HG03460 (cell line): Measurements from ENCODE around the gene ATP7B.
"Not testable (repeated sequence)": the region's sequence is repeated elsewhere in the genome, so short reads cannot be mapped to it uniquely, and the experiment has no call there.

ENCODE experiments used
- ATAC-seq: cut with Tn5 transposase; IDR thresholded peaks from one replicate; pipeline ENCODE4 v1.9.1; 2021; ENCODE audit not compliant: unreplicated experiment

The ATP7B gene

DNA sequence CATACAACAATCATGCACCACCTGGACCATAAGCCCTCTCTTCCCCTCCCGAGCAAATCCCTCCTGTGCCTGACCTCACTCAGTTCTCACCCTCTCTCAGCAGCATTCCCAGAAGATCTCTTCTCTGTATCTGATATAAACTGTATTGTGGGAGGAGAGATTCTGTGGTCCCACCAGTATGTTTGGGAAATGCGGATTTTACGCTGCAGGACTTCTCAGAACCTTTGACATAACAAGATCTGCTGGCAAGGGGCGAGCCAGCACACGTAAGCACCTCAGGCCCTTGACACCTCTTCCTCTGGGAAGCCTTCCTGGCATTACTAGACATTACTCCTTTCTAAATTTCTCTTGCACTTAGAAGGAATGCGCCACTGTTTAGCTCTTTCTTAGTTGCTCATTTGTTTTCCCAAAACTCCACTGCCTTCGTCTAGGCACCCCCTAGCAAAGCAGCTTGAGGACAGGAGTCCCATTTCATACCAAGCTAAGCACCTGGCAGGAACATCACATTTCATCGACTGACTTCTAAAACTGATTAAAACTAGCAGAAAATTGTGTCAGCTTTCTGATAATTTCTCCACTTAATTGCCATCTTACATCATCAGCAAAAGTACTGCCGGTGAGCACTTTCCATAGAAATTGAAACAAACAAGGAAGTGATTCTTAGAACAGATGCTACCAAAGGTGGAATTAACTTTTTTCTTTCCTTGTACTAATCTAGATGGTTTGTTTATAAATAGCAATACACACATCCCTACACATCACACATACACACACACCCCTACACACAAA lies 86.3 kb downstream of the ATP7B start:
- no peak for ATAC-seq

DNA sequence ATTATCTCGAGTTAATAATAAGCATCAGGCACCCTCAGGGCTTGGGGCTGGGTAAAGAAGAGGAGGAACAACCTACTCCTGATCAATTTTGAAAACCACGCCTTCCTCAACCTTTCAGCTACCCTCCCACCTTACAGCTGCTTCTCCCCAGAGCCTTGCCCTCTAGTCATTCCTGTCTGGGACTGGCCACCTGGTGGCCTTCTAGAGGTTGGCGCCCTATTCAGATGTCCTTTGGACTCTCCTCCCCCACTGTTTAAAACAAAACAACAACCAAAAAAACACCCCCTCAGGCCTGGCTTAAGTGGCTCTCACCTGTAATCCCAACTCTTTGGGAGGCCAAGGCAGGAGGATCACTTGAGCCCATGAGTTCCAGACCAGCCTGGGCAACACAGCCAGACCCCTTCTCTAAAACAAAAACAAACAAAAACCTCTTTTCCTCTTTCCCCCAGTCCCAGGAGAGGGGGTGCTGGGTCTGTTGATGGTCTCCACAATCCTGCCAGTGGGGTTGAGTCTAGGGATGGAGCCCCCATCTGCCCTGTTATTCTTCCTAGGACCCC lies 87.2 kb downstream of the ATP7B start:
- no peak for ATAC-seq

DNA sequence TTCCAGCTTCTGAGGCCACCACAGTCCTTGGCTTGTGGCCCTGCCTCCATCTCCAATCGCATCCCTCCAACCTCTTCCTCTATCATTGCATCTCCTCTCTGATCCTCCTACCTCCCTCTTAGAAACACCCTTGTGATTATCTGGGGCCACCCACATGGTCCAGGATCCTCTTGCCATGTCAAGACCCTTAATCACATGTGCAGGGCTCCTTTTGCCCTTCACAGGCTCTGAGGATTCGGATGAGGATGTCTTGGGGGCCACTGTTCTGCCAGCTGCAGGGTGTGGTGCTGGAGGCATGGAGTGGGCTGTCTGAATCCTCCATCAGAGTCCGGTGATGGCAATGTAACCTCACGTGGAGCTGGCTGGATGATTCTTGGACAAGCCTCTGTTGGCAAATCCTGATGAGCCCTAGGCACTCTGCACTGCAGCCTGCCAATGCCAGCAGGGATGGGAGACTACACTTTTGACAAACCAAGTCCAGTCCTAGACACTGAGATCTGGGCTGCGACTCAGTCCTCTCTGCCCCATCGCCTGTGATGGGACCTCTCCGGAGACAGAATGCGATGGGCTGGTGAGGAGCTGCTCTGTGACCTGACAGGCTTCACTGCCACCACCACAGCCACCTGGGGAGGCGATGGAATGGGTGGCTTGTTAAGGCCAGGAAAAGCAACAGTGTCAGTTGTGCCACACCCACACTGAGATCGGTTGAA lies 88.3 kb downstream of the ATP7B start:
- ATAC-seq = no peak

DNA sequence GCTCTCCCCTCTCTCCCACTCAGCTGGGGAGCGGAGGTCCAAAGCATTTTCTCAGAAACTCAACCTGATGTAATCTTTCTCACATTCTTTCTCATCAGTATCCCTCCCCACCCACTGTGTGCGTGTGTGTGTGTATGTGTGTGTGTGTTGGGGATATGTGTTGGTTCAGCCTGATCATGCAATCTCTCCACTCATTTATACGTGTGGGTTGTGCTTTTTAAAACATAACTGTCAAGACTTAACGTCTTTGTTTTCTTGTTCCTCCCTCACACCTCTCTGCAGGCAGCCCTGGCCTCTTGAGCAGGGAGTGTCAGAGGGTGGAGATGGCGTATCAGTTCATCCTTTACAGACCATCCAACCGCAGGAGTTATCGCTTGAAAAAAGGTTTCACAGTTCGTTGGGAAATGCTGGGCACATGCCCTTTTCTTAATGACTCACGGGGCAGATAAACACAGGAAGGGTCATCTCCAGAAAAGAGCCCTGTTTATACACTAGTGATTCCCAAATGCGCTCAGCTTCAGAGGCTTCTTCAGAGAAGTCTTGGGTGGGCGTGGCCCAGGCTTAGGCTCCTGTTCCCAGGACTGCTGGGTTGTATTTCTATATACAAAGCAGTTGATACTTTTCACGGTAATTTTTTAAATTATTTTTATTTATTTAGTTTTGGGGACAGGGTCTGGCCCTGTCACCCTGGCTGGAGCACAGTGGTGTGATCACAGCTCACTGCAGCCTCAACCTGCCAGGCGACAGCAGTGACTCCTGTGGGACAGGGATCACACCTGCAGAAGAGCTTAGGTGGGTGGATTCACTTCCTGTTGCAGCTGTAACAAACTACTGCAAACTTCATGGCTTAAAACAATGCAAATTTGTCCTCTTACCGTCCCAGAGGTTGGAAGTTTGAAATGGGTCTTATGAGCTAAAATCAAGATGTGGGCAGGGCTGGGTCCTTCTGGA lies 89.2 kb downstream of the ATP7B start:
- no peak for ATAC-seq

DNA sequence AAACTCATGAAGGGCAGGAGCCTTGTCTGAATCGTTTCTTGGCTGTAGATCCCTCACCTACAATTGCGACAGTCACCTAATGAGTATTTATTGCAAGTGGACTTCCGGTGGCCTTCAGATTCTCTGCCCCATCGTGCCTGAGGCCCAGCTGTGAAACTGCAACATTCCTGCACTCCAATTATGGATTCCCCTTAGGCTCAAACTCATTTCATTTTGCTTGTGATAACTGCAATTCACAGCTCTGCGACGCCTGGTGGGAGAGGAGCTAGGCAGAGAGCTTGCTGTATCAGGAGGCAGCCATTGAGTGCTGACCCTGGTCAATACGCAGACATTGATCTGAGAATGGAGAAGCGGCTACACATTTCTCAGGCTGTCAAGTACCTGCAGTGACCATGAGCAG lies 90.5 kb downstream of the ATP7B start:
- no peak for ATAC-seq

DNA sequence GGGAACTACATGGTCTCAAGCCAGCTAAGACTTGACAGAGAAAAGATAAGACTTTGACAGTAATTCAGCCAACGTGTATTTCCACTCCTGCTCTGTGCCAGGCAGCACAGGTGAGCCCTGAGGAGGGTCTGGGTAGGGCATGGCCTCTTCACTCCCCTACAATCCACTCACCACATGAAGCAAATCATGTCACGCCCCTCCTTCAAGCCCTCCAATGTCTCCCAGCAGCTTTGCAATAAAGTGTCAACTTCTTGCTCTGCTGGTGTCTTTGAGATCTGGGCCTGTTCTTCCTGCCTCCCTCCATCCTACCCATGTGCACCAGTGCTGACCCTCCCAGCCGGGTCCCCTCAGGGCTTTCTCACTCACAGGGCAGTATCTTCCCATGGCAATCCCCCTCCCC lies 91.0 kb downstream of the ATP7B start:
- ATAC-seq = no peak

DNA sequence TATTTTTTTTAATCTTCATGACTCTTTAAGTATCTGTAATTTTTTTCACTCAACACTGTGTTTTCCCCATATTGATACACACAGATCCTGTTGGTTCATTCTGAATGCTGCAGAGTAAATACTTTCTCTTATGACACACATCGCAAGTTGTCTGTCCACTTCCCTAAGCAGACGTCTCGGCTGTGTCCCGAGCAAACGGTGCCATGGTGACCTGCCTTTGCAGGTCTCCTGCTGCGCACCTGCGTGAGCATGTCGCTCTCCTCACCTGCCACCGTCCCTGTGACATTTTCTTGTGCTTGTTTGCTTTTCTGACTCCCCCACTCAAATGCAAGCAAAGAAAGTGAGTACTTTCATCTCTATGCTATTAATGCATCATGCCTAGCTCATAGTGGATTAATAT lies 91.7 kb downstream of the ATP7B start:
- no peak for ATAC-seq

DNA sequence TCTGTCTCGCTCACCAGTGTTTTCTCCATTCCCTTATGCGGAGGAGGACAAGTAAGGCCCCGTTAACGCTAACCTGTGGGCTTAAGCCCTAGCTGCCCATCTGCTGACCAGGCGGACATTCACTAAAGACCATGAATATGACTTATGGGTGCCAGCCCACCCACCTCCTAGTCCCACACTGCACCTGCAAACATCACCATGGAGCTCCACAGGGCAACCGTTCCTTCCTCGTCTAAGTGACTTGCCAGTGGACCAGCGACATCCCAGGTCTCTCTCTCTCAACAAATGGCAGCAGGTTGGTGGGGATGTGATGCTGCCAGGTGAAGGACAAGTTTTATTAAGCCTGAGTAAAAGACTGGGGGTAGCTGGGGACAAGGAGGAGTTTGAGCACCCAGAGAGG lies 94.3 kb downstream of the ATP7B start:
- ATAC-seq = no peak

DNA sequence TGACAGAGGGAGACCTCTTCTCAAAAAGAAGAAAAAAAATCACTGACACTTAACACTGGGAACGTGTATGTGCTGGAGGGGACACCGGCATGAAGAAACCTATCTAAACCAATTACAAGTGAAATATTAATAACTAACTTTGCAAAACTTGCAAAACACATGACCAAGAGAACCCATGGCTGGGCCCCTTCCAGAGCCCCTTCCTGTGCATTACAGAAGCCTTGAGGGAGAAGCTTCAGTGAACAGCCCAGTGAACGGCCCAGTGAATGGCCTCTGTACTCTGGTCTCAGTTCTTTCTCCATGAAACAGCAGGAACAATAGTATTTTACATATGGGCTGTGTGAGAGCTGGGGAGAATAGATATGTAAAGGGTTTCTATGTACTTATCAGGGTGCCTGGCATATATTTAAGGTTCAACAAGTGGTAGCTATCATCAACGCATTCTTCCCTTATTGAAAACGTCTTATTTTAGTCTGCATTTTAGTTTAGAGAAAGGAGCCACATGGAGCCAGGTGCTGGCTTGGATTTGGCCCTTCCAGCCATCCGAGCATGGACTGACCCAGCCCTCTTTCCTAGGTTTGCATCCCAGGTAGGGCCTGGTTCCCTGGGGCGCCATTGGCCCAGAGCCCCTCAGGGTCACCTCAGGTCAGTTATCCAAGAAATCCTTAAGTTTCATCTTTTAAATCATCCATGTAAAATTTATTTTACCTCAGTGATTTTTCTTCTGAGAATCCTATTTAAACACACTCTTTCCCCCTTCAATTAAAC lies 95.0 kb downstream of the ATP7B start:
- no peak for ATAC-seq

DNA sequence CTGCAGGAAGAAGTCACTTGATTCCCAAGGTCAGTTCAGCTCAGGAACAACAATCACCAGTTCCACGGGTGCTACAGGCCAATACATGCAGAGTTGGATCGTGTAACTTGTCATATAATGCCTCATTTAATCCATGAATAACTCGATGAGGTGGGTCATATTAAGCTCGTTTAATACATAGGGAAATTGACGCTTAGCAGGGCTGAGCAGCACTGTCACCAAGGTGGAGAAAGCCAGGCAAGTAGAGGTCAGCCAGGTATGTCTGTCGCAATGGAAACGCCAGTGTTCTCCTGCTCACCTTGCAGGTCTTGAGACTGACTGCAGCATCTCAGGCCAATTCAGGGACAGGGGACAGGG lies 97.1 kb downstream of the ATP7B start:
- ATAC-seq = no peak

DNA sequence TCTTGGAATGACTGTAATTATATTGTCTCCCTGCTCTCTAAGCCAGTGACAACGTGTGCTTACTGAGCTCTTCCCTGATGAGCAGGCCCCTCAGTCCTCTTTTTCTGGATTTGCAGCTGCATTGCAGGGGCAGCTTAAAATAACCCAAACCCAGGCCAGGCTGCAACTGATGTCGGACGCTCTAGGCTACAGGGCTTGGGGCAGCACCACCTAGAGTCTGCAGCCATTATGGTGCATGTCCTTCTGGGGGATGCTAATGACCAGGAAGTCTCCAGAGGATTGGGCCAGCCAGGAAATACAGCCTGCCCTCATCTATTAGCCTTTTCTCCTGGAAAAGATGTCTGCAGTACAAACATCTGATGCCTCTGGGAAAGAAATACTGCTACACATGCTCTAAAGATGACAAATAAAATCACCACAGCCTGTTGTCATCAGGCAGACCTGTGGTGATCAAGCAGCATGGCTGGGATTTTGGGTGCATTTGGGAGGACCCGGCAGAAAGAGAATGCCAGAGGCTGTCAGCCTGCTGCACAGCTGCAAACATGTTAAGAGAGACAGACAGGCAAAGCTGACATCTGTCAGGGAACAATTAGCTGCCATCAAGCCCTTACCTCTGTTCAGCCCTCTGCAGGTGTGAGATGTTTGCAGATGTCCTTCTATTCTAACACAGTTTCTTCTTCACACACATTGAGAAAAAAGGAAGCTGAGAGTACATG lies 97.7 kb downstream of the ATP7B start:
- ATAC-seq = no peak

DNA sequence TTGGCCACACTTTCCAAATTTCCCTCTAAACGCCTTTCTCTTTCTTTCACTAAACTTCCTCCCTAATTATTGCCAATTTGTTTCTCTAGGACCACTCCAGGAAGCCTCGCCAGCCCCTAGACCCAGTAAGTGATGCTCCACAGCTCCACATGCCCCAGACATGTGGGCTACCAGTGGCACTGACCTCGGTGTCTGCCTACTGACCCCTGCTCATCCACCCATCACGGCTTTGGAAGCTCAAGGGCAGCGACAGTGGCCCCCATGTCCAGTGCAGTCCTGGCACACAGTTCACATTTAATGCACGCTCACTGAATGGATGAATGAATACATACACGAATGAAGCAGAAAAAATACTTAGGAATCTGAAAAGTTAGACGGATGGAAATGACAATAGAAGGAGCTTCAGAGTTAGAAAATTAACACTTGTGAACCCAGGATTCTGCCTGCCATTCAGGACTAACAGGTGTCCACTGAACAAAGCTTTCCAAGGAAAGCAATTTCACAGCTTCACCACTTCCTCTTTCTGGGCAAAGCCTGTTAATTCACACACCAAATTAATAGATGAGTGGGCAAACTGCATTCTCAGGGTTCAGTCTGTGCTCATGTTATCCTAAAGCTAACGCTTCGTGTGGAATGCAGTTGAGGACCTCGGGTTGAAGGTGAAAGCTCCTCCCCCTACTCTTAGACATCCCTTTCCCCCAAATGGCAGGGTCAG lies 98.6 kb downstream of the ATP7B start:
- no peak for ATAC-seq

DNA sequence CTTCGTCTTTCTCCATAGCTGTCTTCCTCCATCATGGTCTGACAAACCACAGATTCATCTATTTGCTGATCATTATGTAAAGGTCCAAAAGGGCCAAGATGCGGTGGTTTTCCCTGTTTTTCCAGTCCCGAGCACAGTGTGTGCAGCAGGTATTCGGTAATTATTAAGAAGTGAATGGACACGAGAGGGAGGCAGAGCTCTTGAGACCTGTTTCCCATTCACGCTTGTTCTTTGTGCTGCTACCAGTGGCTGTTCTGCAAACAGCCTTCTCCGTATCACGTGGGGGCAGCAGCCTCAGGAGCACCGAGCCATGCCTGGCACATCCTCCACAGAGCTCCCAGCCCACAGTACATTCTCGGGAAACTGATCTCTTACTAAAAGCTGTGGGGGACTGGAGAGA lies 99.2 kb downstream of the ATP7B start:
- ATAC-seq = no peak

DNA sequence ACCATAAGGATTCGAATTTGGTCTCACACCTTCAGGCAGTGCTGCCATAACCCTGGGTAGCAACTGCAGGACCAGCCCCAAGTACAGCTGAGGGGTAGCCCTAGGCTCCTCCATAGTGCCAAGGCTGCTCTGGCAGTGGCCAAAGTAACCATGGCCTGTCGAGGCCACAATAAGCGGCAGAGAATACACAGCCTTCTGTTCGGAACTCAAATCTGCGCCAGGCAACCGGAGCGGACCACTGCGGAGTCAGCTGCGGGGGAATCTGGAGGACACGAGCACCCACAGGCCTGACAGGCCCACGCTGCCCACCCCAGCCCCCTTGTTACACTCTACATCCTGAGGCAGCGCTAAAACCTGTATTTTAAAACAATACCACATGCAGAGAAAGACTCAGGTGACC lies 100.7 kb downstream of the ATP7B start:
- no peak for ATAC-seq

DNA sequence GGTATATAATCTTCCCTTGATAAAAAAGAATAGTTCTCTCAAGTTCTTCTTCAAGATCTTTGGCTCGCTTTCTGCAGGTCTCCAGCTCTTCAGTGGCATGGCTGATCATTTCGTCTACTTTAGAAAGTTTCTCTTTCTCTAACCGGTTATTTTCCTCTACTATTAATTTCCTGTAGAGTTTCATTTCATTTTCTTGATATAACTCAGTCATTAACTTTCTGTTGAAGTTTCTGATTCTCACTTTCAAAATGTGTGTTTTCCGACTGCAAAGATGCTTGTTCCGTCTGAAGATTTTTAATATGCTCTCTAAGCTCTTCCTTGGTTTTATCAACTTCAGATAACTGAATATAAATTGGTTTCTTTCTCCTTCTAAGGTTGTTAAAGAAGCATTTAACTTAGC lies 102.0 kb downstream of the ATP7B start:
- ATAC-seq = not testable (repeated sequence)

DNA sequence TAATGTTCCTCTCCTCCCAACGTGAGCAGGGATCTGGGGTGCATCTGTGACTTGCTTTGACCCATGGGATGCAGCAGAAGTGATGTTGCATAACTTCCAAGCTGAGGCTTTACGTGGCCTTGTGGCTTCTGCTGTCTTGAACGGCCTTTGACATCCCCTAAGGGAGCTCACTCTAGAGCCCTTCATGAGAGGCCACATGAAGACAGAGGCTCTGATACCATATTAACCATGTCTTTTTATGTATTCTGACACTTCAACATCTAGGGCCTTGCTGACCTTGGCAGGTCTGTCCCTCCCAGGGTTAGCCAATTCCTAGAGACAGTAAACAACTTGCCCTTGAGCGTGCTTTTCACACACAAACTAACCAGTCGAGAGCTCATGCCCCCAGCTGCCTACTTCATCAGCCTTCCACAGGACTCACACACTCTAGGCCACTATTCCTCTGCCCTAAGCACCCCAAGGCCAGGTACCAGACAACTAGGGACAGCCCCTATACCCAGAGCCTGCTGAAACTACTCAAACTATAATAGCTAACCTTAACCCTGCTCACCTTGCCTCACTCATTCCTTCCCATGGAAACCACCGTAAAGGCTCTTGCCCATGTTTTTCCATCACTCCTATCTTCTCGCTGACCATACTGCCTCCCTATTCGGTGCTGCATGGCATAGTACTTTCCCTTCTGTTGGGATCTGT lies 104.1 kb downstream of the ATP7B start:
- no peak for ATAC-seq

DNA sequence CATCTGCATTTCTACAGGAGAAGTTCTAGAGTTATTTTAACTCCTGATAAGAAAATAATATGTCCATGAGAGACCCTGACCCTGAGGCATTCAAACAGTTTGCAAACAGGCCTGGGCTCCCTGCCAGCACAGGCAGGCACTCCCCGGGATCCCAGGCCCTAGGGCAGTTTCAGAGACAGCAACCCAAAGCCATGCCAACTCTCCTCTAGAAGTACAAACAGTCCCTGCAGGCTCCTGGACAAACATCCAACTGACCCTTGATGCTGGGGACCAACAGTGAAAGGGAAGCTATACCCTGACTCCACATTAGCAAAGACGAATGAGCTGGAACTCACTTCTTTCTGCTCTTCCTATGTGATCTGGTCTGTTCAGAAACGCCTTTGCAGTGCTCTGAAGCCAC lies 104.7 kb downstream of the ATP7B start:
- no peak for ATAC-seq

DNA sequence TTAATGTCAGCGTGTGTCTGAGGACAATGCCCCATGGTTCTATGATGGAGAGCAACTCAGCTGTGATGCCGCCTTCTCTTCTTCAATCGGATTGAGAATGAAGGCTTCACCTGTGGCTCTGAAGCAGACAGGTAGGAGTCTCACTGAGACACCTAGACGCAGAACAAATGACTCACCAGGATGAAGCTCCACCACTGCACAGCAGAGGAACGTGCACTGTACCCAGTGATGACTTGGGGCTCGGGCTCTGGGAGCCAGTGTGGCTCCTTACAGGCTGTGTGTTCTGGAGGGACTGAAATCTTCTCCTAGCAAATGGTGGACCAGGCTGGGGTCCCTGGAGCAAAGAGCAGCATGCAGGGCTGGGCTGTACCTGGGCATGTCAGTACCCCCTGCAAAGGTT lies 105.5 kb downstream of the ATP7B start:
- no peak for ATAC-seq

DNA sequence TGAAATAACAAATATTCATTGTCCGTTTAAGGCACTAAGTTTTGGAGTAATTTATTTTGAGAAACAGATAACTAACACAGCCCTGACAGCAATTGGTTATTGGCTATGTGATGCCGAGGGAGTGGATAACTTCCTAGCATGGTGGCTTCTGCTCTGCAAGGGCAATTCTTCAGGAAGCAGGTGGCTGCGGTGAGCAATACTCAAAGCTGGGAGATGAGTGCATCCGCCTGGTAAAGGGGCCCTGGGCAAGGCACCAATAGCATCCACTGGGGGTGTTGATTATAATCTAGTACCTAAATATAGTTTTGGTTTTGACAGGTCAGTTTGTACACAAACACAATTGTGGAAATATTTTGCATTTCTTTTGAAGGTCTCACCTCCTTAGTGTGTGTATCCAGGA lies 108.5 kb downstream of the ATP7B start:
- no peak for ATAC-seq
